ENCODE measurements around the gene EIF3B.
"Not testable (repeated sequence)": the region's sequence is repeated elsewhere in the genome, so short reads cannot be mapped to it uniquely, and the experiment has no call there.

The EIF3B gene

GRCh38 chr7:2374830-2375728 lies 20.5 kb downstream of the EIF3B start:
- Histone ChIP-seq H3K27ac (ENCODE audit: low read depth, low read length) (no peak overlapping the region), H3K9me3 (ENCODE audit: control insufficient read depth in 5 of 5, low read length in 5 of 5) (no peaks in the 10 kb centered on the region), H3K27me3 (ENCODE audit: control insufficient read depth in 5 of 5, insufficient read depth in 4 of 5, low read length in 5 of 5) (no peaks in the 10 kb centered on the region), H3K9ac (ENCODE audit: low read length in 5 of 5) (no peak overlapping the region), H3K36me3 (ENCODE audit: control insufficient read depth in 5 of 5, insufficient read depth in 5 of 5, low read length in 5 of 5) (peaks cover 3 to 97% (median 92%) of the 10 kb centered on the region in 5 donors), H3K4me1 (ENCODE audit: control insufficient read depth in 5 of 5, insufficient read depth in 5 of 5, low read length in 5 of 5) (peaks cover 0 to 2% (median 0%) of the 10 kb centered on the region in 5 donors), H3K4me3 (ENCODE audit: low read depth in 1 of 5, low read length in 5 of 5) (no peak overlapping the region)

GRCh38 chr7:2376351-2377154 lies 21.9 kb downstream of the EIF3B start:
- Histone ChIP-seq H3K4me1 (ENCODE audit: control insufficient read depth in 5 of 5, insufficient read depth in 5 of 5, low read length in 5 of 5) (peaks cover 0 to 2% (median 0%) of the 10 kb centered on the region in 5 donors), H3K36me3 (ENCODE audit: control insufficient read depth in 5 of 5, insufficient read depth in 5 of 5, low read length in 5 of 5) (peaks cover 3 to 98% (median 94%) of the 10 kb centered on the region in 5 donors), H3K9ac (ENCODE audit: low read length in 5 of 5) (no peak overlapping the region), H3K27ac (ENCODE audit: low read depth, low read length) (no peak overlapping the region), H3K27me3 (ENCODE audit: control insufficient read depth in 5 of 5, insufficient read depth in 4 of 5, low read length in 5 of 5) (no peaks in the 10 kb centered on the region), H3K9me3 (ENCODE audit: control insufficient read depth in 5 of 5, low read length in 5 of 5) (no peaks in the 10 kb centered on the region), H3K4me3 (ENCODE audit: low read depth in 1 of 5, low read length in 5 of 5) (no peak overlapping the region)

- H3K27ac ChIP-seq (ENCODE audit: low read depth, low read length); H3K4me3 ChIP-seq (ENCODE audit: low read depth in 1 of 5, low read length in 5 of 5); H3K9ac ChIP-seq (ENCODE audit: low read length in 5 of 5); H3K9me3 ChIP-seq (ENCODE audit: control insufficient read depth in 5 of 5, low read length in 5 of 5); H3K4me1 ChIP-seq (ENCODE audit: control insufficient read depth in 5 of 5, insufficient read depth in 5 of 5, low read length in 5 of 5); H3K27me3 ChIP-seq (ENCODE audit: control insufficient read depth in 5 of 5, insufficient read depth in 4 of 5, low read length in 5 of 5): not testable (repeated sequence)
- peaks cover 3 to 98% (median 90%) of the 10 kb centered on the region in 5 donors for H3K36me3 ChIP-seq (ENCODE audit: control insufficient read depth in 5 of 5, insufficient read depth in 5 of 5, low read length in 5 of 5)
These were observed 22.9 kb downstream of the EIF3B start for GRCh38 chr7:2377492-2377891.

- H3K27ac ChIP-seq (ENCODE audit: low read depth, low read length); H3K9me3 ChIP-seq (ENCODE audit: control insufficient read depth in 5 of 5, low read length in 5 of 5); H3K4me3 ChIP-seq (ENCODE audit: low read depth in 1 of 5, low read length in 5 of 5); H3K27me3 ChIP-seq (ENCODE audit: control insufficient read depth in 5 of 5, insufficient read depth in 4 of 5, low read length in 5 of 5); H3K4me1 ChIP-seq (ENCODE audit: control insufficient read depth in 5 of 5, insufficient read depth in 5 of 5, low read length in 5 of 5); H3K9ac ChIP-seq (ENCODE audit: low read length in 5 of 5): not testable (repeated sequence)
- peaks cover 3 to 98% (median 84%) of the 10 kb centered on the region in 5 donors for H3K36me3 ChIP-seq (ENCODE audit: control insufficient read depth in 5 of 5, insufficient read depth in 5 of 5, low read length in 5 of 5)
These were observed 23.5 kb downstream of the EIF3B start for GRCh38 chr7:2378125-2378524.

GRCh38 chr7:2379161-2379560 lies 24.5 kb downstream of the EIF3B start:
- Histone ChIP-seq H3K36me3 (ENCODE audit: control insufficient read depth in 5 of 5, insufficient read depth in 5 of 5, low read length in 5 of 5) (peaks cover 3 to 91% (median 76%) of the 10 kb centered on the region in 5 donors), H3K9ac (ENCODE audit: low read length in 5 of 5) (no peak overlapping the region)

GRCh38 chr7:2379821-2380450 lies 25.3 kb downstream of the EIF3B start:
- H3K27me3 ChIP-seq (ENCODE audit: control insufficient read depth in 5 of 5, insufficient read depth in 4 of 5, low read length in 5 of 5): no peaks in the 10 kb centered on the region
- H3K27ac ChIP-seq (ENCODE audit: low read depth, low read length): no peak overlapping the region
- H3K4me3 ChIP-seq (ENCODE audit: low read depth in 1 of 5, low read length in 5 of 5): no peak overlapping the region
- H3K4me1 ChIP-seq (ENCODE audit: control insufficient read depth in 5 of 5, insufficient read depth in 5 of 5, low read length in 5 of 5): no peaks in the 10 kb centered on the region
- no peaks in the 10 kb centered on the region for H3K9me3 ChIP-seq (ENCODE audit: control insufficient read depth in 5 of 5, low read length in 5 of 5)
- H3K36me3 ChIP-seq (ENCODE audit: control insufficient read depth in 5 of 5, insufficient read depth in 5 of 5, low read length in 5 of 5): peaks cover 3 to 83% (median 69%) of the 10 kb centered on the region in 5 donors
- no peak overlapping the region for H3K9ac ChIP-seq (ENCODE audit: low read length in 5 of 5)

More at GRCh38 chr7:2379161-2379560, 24.5 kb downstream of the EIF3B start:
- no peaks in the 10 kb centered on the region for H3K27me3 ChIP-seq (ENCODE audit: control insufficient read depth in 5 of 5, insufficient read depth in 4 of 5, low read length in 5 of 5)
- H3K9me3 ChIP-seq (ENCODE audit: control insufficient read depth in 5 of 5, low read length in 5 of 5): no peaks in the 10 kb centered on the region
- no peaks in the 10 kb centered on the region for H3K4me1 ChIP-seq (ENCODE audit: control insufficient read depth in 5 of 5, insufficient read depth in 5 of 5, low read length in 5 of 5)
- H3K4me3 ChIP-seq (ENCODE audit: low read depth in 1 of 5, low read length in 5 of 5): no peak overlapping the region
- H3K27ac ChIP-seq (ENCODE audit: low read depth, low read length): no peak overlapping the region

- no peaks in the 10 kb centered on the region for H3K27me3 ChIP-seq (ENCODE audit: control insufficient read depth in 5 of 5, insufficient read depth in 4 of 5, low read length in 5 of 5)
- H3K36me3 ChIP-seq (ENCODE audit: control insufficient read depth in 5 of 5, insufficient read depth in 5 of 5, low read length in 5 of 5): peaks cover 3 to 78% (median 63%) of the 10 kb centered on the region in 5 donors
These were observed 25.8 kb downstream of the EIF3B start for GRCh38 chr7:2380461-2380860.

GRCh38 chr7:2381227-2381626 lies 26.6 kb downstream of the EIF3B start:
- no peaks in the 10 kb centered on the region for H3K9me3 ChIP-seq (ENCODE audit: control insufficient read depth in 5 of 5, low read length in 5 of 5)
- no peak overlapping the region for H3K27ac ChIP-seq (ENCODE audit: low read depth, low read length)
- H3K36me3 ChIP-seq (ENCODE audit: control insufficient read depth in 5 of 5, insufficient read depth in 5 of 5, low read length in 5 of 5): peaks cover 0 to 71% (median 56%) of the 10 kb centered on the region in 5 donors
- no peaks in the 10 kb centered on the region for H3K4me1 ChIP-seq (ENCODE audit: control insufficient read depth in 5 of 5, insufficient read depth in 5 of 5, low read length in 5 of 5)
- no peak overlapping the region for H3K4me3 ChIP-seq (ENCODE audit: low read depth in 1 of 5, low read length in 5 of 5)
- no peak overlapping the region for H3K9ac ChIP-seq (ENCODE audit: low read length in 5 of 5)
- no peaks in the 10 kb centered on the region for H3K27me3 ChIP-seq (ENCODE audit: control insufficient read depth in 5 of 5, insufficient read depth in 4 of 5, low read length in 5 of 5)

More at GRCh38 chr7:2380461-2380860, 25.8 kb downstream of the EIF3B start:
- Histone ChIP-seq H3K4me3 (ENCODE audit: low read depth in 1 of 5, low read length in 5 of 5) (no peak overlapping the region), H3K4me1 (ENCODE audit: control insufficient read depth in 5 of 5, insufficient read depth in 5 of 5, low read length in 5 of 5) (no peaks in the 10 kb centered on the region), H3K9ac (ENCODE audit: low read length in 5 of 5) (no peak overlapping the region), H3K27ac (ENCODE audit: low read depth, low read length) (no peak overlapping the region), H3K9me3 (ENCODE audit: control insufficient read depth in 5 of 5, low read length in 5 of 5) (no peaks in the 10 kb centered on the region)

GRCh38 chr7:2381881-2382509 lies 27.4 kb downstream of the EIF3B start:
- Histone ChIP-seq H3K27ac (ENCODE audit: low read depth, low read length) (no peak overlapping the region), H3K9me3 (ENCODE audit: control insufficient read depth in 5 of 5, low read length in 5 of 5) (no peaks in the 10 kb centered on the region), H3K4me3 (ENCODE audit: low read depth in 1 of 5, low read length in 5 of 5) (no peak overlapping the region), H3K4me1 (ENCODE audit: control insufficient read depth in 5 of 5, insufficient read depth in 5 of 5, low read length in 5 of 5) (peaks cover 0 to under 1% (median 0%) of the 10 kb centered on the region in 5 donors), H3K27me3 (ENCODE audit: control insufficient read depth in 5 of 5, insufficient read depth in 4 of 5, low read length in 5 of 5) (no peaks in the 10 kb centered on the region), H3K36me3 (ENCODE audit: control insufficient read depth in 5 of 5, insufficient read depth in 5 of 5, low read length in 5 of 5) (peaks cover 0 to 63% (median 48%) of the 10 kb centered on the region in 5 donors), H3K9ac (ENCODE audit: low read length in 5 of 5) (no peak overlapping the region)

Data from subcutaneous abdominal adipose tissue (tissue), 5 donors.